ENCODE measurements around the gene BNIPL. TPM values are rescaled to one million over a fixed set of nuclear protein-coding genes. Genes with fewer than 3 reads are reported as not detected.

Gene BNIPL
- total RNA-seq = 0.31 TPM

GRCh38 chr1:151036356-151036755, at the start of gene BNIPL:
BNIPL (plus strand) TSS chr1:151036586; CDS start chr1:151036726, 140 bp downstream.

DNA sequence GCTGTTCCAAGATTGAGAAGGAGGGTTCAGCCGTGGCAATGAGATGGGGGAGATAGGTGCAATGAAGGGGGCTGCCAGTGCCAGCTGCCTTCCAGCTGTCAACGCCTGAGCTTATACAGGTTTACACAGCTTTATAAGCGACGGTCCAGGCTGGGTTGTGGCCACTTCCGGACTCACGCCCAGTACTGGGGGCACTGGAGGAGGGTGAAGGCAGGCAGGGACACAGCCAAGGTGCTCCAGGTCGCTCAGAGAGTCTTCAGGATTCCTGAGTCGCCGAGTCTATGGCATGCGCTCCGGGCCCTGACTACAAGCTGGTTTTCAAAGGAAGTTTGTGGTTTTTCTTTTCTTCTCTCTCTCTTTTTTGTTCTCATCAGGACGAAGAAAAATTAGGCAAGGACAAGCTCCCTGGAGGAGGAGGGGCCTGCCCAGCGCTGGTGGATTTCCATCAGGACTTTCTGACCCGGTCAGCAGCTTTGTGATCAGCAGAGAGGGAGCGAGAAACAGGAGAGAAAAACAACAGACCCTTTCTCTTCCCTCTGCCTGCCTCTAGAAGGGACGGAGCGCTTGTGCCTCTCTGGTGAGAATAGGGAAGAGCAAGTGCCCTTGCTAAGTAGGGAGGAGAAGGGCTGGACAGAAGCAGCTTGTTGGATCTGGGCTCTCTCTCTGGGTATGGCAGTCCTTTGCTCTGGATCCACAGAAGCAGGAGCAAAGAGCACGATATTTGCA, 29.9 kb upstream of the BNIPL start, which contains the start of gene MINDY1:
Gene MINDY1 (minus strand): TSS at position 576 of the 726 bp plus-strand sequence. CDS start 4,285 bp downstream, outside the sequence.

GRCh38 chr1:151008244-151009205, 27.9 kb upstream of the BNIPL start, which contains the start of gene PRUNE1:
PRUNE1 (plus strand) TSS chr1:151008449; CDS start chr1:151008633, 184 bp downstream.

GRCh38 chr1:151047591-151047924, 11.2 kb downstream of the BNIPL start, which contains the start of gene C1orf56:
C1orf56 (plus strand) TSS chr1:151047751; CDS start chr1:151047848, 97 bp downstream.

GRCh38 chr1:151059109-151060006, 23.0 kb downstream of the BNIPL start, which contains the start of gene CDC42SE1:
CDC42SE1 (minus strand) TSS chr1:151059622; CDS start chr1:151055730, 3,892 bp downstream.

DNA sequence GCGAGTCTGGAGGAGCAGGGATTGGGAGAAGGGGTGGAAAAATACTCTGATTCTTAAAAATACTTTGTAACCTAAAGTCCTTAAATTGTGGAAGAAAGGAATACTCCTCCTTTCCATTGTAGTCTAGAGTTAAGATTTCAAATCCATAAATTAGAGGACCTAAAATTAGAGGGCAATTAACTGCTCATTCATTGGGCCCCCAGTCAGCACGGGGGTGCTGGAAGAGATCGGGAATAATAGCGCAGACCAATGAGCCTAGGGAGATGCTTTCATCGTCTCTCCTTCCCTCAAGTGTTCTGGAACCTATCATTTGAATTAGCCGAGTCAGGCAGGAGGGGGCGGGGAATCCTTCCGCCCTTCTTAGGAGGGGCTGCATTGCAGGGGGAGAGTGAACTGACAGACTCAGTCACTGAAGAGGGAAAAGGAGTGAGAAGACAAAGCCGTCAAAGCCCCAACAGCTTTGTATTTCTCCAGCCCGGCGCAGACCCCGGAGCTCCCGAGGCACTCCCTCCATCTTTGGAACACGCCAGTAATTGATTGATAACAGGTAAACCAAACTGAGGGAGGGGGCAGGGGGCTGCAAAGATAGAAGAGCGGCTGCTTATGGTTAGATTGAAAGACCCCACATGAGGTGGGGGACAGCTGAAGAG, 23.7 kb downstream of the BNIPL start, which contains the start of gene MLLT11:
Gene MLLT11 (plus strand): TSS at position 391 of the 650 bp plus-strand sequence. CDS start 6,828 bp downstream, outside the sequence.

DNA sequence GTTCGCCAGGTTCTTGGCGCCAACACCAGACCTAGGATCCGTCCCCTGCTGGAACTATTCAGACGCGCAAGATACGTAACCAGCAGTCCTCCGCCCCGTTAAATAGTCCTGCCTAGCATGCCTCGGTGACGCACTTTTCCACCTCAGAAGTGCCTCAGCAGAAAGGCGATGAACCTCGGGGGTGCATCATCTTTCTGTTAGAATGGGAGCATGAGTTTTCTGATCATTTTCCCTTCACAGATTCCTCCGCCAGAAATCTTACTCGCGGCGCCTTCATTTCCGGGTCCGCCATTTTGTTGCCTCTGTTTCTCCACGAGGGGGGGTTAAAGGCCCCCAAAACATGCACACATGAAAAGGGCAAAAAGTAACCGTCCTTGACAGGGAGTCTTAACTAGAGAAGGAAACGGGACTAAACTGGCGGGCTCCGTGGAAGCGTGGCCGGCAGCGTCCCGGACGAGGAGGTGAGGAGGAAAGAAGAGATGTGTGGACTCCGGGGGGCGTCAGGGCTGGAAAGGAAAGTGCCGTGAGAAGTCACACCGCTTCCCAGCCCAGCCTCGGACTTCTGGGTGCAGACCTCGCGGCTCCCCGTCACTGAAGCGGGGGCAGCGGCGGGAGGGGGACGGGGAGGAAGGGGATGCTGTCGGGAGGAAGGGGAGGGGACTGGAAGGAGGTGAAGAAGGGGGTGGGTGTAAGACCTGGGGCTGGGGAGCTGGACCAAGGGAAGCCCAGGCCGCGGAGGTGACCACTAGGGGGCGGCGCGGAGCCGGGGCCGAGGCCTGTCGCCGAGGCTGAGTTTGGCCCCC, 34.3 kb downstream of the BNIPL start, which contains the start of gene GABPB2:
Gene GABPB2 (plus strand): TSS at position 288 of the 803 bp plus-strand sequence. CDS start 17,429 bp downstream, outside the sequence.

Small RNAs within 50 kb of the gene (small RNA-seq; reads per million reads assigned to genes)
- gene RNU6-884P (ENCODE audit: low replicate concordance) = not detected

Other genes starting within 250 kb of the BNIPL start
- gene CTSK, start 228.3 kb upstream of the BNIPL start, total RNA-seq = 5.3 TPM
- 45.1 TPM for gene ARNT, start 160.0 kb upstream of the BNIPL start, total RNA-seq
- not detected for gene CTXND2, start 149.4 kb upstream of the BNIPL start, total RNA-seq
- 78.3 TPM for gene SETDB1, start 110.2 kb upstream of the BNIPL start, total RNA-seq
- 36.0 TPM for gene CERS2, start 61.8 kb upstream of the BNIPL start, total RNA-seq
- gene ANXA9, start 54.3 kb upstream of the BNIPL start, total RNA-seq = not detected
- 14.4 TPM for gene MINDY1, start 29.7 kb upstream of the BNIPL start, total RNA-seq
- 25.0 TPM for gene PRUNE1, start 28.1 kb upstream of the BNIPL start, total RNA-seq
- gene C1orf56, start 11.2 kb downstream of the BNIPL start, total RNA-seq = 4.1 TPM
- gene CDC42SE1, start 23.0 kb downstream of the BNIPL start, total RNA-seq = 44.1 TPM
- 72.9 TPM for gene MLLT11, start 23.8 kb downstream of the BNIPL start, total RNA-seq
- gene GABPB2, start 34.2 kb downstream of the BNIPL start, total RNA-seq = 13.8 TPM
- 40.1 TPM for gene SEMA6C, start 110.0 kb downstream of the BNIPL start, total RNA-seq
- 0.94 TPM for gene TNFAIP8L2, start 120.1 kb downstream of the BNIPL start, total RNA-seq
- gene LYSMD1, start 129.3 kb downstream of the BNIPL start, total RNA-seq = 17.2 TPM
- 23.2 TPM for gene SCNM1, start 129.6 kb downstream of the BNIPL start, total RNA-seq
- gene TMOD4, start 139.4 kb downstream of the BNIPL start, total RNA-seq = not detected
- gene VPS72, start 153.6 kb downstream of the BNIPL start, total RNA-seq = 63.2 TPM
- gene PIP5K1A, start 162.0 kb downstream of the BNIPL start, total RNA-seq = 95.8 TPM
- gene PSMD4, start 218.1 kb downstream of the BNIPL start, total RNA-seq = 82.3 TPM
- gene ZNF687, start 245.7 kb downstream of the BNIPL start, total RNA-seq = 8.8 TPM

Measured in parietal lobe (tissue), 2 donors.